Fibroblast of skin of left biceps (primary cell): ENCODE results near the gene ARFGEF2.

Source experiments
- DNase-seq, 2 experiments: peaks; one replicate each; pipeline ENCODE4 v3.0.0-alpha.2; 2013; ENCODE audit warnings: low read depth in 2 of 2

ARFGEF2 gene

DNA sequence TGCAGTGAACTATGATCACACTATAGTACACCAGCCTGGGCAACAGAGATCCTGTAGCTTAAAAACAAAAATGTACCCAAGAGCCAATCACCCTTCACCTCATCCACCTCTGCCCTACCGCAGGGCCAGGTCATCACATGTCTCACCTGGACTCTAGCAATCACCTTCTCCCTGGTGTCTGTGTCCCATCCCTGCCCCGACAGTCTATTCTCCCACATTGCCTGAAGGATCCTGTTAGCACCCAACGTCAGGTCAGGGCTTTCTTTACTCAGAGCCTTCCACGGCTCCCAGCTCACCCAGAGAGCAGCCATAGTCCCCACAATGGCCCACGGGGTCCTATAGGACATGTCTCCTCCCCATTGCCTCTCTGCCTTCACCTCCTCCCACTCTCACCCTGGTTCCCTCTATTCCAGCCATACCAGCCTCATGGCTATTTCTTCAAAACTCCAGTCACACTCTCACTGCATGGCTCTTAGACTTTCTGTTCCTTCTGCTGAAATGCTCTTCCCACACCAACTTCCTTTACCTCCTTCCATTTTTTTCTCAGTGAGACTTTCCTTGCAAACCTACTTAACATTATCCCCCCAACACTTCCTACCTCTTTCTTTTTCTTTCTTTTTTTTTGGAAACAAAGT is 22.5 kb upstream of the ARFGEF2 start:
- DNase-seq, result no peak

DNA sequence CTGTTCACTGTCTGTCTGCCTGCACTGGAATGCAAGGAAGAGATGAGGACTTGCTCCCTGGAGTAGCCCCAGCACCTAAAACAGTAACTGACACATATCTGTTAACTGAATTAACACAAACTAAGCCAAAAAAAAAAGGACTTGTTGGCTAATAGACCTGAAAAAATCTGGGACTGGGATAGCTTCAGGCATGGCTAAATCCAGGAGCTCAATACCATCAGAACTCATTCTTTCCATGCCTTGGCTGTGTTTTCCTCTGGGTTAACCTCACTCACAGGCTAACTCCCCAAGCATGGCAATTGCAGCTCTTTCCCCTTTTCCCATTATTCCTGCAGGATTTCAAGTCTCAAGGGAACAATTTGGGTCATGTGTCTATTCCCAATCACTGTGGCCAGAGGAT is 21.6 kb upstream of the ARFGEF2 start:
- DNase-seq, result no peak

DNA sequence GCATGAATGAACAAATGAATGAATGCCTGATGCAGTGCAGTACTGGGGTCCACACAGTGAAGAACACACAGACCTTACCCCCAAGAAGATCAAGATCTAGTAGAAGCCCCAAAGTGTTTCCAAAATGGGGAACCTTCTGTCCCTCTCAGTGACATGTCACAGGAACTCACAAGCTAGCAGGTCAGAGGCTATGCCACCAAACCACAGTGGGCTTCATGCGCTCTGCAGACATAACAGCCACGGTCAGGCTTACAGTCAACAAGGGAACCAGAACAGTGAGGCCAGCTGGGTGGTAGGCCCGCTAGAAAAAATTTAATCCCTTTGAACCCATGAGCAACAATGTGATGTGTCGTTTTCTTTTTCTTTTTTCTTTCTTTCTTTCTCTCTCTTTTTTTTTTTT is 20.2 kb upstream of the ARFGEF2 start:
- no peak for DNase-seq

DNA sequence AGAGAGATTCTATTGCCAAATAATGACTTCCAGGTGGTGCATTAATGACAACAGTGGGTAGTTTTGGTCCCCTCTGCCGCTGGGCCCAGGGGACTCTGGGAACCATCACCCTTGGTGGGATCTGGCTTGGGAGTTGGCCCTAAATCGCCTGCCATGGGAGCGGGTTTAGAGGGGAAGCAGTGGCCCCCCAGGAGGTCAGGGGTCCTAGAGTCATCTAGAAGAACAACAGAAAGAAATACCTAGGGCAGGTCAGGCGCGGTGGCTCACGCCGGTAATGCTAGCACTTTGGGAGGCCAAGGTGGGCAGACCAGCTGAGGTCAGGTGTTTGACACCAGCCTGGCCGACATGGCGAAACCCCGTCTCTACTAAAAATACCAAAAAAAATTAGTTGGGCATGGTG is 17.8 kb upstream of the ARFGEF2 start:
- DNase-seq, result no peak

DNA sequence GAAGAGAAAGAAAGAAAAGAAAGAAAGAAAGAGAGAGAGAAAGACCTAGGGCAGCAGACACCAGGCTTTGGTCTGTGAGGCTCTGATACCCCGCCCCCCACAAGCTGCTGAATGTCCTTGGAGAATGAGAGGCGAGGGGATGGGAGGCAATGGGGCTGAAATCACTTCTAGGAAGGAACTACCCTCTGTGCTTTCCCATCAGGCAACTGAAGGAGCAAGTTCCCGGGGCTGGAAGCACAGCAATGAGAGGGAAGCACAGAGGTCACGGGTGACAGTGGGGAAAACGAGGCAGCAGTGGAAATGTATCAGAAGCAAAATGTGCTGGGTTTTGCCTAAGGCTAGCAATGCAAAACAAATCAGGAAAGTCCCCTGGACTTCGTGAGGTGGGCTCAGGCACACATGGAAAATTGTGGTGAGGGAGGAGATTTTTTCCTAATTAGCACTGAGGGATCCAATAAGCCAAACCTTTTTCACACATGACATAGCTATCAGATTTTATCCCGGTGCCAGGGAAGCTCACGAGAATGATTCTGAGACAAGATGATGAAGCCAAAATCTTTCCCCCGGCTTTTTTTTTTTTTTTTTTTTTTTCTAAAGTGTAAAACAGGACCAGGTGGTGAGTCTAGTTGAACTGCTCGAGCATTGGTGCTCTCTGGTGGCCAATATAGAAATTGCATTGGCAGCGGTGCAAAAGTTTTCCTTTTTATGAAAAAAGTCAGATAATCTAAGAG is 16.8 kb upstream of the ARFGEF2 start:
- no peak for DNase-seq

DNA sequence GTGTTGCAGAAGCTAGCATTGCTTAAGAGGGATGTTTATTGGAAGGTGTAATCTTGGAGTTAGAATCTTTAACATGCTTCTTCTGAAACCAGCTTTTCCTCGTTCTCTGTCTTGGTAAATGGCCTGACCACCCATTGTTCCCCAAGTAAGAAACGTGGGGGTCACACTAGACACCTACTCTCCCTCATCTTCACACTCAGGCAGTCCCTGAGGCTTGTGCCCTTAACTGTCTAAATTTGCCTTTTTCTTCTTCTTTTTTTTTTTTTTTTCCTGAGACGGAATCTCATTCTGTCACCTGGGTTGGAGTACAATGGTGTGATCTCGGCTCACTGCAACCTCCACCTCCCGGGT is 16.2 kb upstream of the ARFGEF2 start:
- DNase-seq, result no peak

DNA sequence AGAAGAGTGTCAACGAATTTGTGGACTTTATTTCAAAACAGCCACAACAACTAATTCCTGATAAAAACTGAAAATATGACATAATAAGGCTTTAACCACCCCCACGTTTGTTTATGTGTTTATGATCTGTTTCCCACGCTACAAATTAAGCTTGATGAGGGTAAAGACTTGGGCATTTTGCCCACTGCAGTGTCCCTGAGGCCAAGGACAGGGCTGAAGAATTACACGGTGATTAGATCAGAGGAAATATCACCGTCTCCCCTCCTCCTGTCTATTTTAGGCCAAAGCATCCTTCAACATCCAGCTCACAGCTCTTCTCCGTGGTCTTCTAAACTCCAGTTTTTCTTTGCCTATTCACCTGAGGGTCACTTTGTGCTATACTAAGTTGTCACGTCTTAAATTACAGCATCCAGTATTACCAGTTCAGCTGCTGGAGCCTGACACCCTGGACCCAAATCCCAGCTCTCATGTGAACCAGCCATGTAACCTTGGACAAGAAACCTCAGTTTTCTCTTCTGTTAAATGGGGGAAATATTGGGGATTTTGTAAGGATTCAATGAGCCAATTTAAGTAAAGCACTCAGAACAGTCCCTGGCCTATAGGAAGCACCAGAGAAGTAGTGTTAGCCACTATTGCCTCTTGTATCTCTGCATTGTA is 15.2 kb upstream of the ARFGEF2 start:
- DNase-seq, result no peak

DNA sequence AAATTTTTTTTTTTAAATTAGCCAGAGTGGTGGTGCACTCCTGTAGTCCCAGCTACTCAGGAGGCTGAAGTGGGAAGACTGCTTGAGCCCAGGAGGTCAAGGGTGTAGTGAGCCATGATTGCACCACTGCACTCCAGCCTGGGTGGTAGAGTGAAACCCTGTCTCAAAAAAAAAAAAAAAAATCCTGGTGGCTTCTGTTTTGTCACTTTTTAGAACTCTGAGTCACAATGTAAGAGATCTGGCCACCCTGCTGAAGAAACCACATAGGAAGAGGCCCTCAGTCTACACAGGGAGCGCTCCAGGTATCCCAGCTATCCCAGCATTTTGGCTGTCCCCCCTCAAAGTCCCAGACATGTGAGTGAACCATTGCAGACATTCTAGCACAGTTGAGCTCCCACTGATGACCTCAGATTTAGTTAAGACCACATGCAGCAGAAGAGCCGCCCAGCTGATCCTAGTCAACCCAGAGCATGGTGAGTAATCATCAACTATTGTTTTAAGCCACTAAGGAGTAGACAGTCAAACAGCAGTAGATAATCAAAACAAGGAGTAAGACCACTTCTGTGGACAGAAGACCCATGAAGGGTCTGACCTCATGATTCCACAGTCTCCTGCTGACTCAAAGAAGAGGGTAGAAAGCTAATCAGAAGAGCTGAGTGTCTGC is 12.7 kb upstream of the ARFGEF2 start:
- no peak for DNase-seq

DNA sequence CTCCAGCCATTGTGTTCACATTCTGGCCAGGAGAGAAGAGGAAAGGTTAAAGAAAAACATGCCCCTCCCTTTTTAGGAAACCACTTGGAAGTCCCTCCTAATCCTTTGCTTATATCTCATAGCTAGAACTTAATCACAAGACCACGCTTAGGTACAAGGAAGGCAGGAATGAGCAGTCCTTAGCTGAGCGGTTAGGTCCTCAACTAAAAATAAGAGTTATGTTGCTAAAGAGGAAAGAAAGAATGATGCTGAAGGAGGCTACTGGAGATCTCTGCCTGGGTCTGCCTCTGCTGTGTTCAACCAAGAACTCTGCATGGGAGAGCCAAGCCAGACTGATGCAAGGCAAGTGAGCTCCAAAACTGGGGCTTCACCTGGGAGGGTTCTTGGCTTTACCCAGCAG is 11.6 kb upstream of the ARFGEF2 start:
- DNase-seq, result no peak

DNA sequence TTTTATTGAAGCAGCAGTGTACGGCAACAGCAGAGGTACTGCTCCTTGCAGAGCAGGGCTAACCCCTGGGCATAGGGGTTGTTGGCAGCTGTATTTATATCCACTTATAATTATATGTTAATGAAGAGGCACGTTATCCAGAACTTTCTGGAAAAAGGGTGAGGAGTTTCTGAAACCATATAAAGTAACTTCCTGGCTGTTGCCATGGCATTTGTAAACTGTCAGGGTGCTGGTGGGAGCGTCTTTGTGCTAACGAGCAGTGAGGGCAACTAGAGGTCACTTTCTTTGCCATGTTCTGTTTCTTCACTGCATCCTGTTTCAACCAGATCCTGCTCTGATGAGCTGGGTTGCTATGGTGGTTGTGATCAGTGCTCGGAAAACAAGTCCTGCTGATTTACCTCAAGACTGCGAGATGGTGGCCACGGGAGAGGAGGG is 11.1 kb upstream of the ARFGEF2 start:
- DNase-seq, result no peak

DNA sequence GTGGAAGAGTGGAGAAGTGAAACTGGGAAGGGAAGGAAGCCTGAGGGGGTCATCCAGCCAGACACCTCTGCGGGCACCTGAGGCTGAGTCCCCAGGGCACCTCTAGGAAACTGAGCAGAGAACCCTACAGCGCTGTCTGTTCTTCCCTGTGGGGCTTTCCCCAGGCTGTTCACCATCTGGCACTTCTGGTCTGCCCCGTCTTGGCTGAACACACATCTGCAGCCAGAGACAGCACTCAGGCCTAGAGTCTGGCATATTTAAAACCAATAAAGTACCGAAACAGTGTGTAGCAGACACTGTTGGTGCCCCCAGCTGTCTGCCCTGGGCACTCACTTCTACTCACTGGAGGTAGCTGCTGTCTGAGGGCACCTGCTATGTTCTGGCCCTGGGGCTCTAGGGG is 9.4 kb upstream of the ARFGEF2 start:
- DNase-seq, result no peak

DNA sequence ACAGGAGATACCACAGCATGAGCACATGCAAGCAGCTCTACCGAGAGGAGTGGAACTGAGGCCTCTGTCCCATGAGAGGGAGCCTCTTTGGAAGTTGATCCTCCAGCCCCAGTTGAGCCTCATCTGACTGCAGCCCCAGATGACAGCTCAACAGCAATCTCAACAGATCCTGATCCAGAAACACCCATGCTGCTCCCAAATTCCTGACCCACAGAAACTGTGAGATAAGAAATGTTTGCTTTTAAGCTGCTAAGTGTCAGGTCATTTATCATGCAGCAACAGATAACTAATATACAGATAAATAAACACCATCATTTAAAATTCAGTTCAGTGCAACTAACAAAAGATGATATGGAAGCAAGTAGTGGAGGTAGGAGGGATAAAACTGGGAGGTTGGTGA is 4.8 kb upstream of the ARFGEF2 start:
- DNase-seq, result no peak

DNA sequence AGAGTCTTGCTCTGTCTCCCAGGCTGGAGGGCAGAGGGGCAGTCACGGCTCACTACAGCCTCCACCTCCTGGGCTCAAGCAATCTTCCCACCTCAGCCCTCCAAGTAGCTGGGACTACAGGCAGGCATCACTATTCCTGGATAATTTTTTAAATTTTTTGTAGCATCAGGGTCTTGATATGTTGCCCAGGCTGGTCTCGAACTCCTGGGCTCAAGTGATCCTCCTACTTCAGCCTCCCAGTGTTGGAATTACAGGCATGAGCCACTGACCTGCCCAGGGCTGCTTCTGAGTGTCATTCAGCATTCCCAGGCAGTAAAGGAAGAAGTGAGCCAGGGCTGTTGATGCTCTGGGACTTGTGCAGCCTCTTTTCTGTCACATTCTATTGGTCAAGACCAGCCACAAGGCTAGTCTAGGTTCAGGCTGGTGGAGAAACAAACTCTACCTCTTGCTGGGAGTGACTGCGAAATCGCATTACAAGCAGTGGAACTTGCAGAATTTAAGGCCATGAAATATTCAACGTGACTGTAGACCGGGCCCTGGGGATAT is 2.1 kb upstream of the ARFGEF2 start:
- DNase-seq, result no peak

DNA sequence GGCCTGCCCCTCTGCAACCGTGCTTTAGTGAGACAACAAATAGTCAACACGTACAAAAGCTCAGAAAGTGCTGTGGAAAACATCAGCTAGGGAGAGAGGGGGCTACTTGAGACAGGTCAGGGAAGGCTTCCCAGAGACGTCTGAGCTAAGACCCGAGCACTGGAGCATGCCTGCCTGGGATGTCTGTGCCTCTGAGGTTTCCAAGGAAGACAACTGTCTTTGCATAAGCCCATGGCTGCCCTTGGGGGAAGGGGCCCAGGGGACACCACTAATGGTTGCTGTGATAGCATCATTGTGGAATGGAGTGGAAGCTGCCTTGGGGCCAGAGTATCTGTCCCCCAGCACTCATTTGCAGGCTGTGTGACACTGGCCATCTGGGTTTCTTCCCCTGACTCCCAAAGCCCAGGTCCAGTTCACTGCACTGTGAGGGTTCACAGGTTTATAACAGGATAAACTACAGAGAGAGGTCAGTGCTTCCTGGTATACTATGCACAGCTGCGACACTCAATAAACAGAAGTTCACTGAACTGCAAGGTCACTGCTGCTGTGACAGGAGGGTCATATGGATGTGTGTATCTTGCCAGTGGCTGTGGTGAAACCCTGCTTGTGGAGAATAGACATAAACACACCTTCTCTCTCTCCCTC is 1.5 kb upstream of the ARFGEF2 start:
- DNase-seq, result no peak

DNA sequence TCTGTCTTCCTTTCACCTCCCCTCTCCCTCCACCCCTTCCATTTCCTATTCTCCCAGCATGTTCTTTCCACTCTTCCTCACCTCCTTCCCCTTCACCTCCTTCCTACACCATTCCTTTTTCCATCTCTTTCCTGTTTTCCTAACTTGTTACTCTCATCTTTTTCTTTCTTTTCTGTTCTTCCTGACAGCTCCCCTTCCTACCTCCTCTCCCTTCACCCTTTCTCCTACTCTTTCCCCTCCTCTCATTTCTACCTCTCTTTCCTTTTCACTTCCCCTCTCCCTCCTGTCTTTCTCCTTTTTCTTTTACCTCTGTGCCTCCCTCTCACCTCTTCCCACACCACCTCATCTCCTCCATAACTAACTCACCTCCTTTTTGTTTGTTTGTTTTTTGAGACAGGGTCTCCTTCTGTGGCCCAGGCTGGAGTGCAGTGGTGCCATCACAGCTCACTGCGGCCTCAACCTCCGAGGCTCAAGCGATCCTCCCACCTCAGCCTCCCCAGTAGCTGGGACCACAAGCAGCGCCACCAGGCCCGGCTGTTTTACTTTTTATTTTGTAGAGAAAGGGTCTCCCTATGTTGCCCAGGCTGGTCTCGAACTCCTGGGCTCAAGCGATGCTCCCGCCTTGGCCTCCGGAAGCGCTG is 864 bp upstream of the ARFGEF2 start:
- no peak for DNase-seq

DNA sequence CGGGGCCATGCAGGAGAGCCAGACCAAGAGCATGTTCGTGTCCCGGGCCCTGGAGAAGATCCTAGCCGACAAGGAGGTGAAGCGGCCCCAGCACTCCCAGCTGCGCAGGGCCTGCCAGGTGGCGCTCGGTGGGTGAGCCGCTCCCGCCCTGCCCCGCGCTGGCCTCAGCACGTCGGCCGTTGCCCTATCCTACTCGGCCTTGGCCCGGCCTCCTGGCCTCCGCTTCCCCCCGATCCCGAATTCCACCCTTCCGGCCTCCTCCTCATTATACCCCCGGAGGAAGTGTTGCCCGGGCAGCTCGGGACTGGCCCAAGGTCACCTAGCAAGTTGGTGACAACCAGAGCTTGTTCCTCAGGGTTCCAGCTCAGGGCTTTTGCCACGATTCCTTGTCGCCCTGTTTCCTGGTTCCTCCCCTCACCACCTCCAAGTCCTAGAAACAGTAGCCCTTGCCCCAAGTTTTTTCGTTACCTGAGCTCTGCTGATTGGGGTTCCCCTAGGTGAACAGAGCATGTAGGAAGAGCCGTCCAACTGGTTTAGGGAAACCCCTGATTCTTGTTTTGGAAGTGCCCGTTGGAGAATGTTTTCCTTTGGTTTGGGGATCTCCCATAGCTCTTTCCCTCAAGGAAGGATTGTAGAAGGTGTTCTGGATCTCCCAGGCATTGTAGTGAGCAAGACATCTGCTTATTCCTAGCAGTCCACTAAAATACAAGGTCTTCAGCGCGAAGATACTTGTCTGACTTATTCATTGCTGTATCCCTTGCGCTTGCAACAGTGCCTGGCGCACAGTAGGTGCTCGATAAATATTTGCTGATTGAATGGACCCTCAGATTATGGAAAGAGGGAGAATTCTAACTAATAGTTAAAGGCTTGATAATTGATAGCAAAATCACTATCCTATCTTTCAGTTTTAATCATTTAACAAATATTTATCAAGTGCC is 641 bp downstream of the ARFGEF2 start:
- DNase-seq, result no peak

DNA sequence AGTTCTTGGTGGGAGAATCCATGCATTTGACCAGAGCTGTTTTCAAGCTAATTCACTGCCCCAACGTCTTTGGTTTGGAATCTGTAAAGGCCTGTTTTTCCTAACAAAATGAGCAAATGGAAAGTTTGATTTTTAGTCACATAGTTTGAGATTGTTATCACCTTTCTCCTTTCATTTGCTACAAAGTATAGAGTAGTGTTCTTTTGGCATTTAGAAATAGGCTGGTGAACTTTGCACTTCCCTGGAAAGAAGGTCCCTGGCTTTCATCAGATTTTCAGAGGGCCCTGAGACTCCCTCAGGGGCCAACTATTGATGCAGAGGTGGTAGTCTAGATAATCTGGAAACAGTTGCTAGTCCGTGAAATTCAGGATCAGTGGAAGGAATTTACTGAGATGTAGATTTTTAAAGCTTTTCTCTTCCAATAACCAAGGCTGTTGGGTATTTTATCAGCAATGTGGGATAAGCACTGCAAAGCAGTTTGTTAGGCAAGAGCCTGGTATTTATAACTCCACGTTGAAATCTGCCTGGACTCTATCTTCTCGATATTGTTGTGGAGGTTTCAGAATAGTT is 1.7 kb downstream of the ARFGEF2 start:
- DNase-seq, result no peak

DNA sequence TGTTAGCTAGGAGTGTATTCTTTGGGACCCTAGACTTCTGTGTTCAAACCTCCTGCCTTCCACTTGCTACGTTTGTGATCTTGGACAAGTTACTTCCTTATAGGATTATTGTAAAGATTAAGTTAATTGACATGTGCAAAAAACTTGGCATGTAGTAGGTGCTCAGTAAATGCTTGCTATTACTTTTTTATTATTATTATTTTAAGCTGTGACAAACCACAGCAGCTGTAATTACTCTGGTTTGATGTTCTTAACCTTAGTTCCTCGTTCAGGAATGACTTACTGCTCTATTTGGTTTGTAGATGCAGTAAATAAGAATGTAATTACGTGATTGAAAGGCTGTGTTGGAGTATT is 3.2 kb downstream of the ARFGEF2 start:
- DNase-seq, result no peak

DNA sequence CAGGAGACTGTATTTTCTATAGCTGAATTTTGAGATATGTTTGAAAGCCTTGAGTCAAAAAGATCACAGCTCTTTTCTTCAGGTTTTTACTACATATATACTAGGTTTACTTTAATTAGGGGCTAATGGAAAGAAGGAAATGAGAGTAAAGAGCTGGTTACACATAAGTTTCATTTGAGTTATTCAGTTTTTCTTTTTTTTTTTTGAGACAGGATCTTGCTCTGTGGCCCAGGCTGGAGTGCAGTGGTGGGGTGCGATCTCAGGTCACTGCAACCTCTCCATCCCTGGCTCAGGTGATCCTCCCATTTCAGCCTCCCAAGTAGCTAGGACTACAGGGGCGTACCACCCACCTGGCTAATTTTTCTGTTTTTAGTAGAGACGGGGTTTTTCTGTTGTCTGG is 4.8 kb downstream of the ARFGEF2 start:
- DNase-seq, result no peak

DNA sequence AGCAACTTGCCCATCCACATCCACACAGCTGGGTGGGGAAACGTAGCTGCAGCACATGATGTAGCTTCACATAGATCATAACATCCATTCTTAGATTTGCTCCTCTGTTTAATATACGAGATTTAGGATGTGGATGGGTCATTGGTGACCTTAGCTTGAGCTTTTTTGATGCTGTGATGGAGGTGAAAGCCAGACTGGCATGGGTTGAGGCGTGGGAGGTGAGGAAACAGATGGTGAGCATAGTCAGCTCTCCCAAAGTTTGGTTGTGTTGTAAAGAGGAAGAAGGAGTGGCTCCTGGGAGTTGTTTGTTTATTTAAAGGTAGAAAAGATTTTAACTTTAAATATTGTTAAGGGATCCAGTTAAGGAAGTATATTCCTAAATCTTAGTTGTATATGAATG is 5.3 kb downstream of the ARFGEF2 start:
- no peak for DNase-seq
